ENCODE data around the gene SEZ6. TPM values are rescaled to one million over a fixed set of nuclear protein-coding genes. Genes with fewer than 3 reads are reported as not detected.

Gene SEZ6
- total RNA-seq, 2 experiments from 2014 or later, result not detected

DNA sequence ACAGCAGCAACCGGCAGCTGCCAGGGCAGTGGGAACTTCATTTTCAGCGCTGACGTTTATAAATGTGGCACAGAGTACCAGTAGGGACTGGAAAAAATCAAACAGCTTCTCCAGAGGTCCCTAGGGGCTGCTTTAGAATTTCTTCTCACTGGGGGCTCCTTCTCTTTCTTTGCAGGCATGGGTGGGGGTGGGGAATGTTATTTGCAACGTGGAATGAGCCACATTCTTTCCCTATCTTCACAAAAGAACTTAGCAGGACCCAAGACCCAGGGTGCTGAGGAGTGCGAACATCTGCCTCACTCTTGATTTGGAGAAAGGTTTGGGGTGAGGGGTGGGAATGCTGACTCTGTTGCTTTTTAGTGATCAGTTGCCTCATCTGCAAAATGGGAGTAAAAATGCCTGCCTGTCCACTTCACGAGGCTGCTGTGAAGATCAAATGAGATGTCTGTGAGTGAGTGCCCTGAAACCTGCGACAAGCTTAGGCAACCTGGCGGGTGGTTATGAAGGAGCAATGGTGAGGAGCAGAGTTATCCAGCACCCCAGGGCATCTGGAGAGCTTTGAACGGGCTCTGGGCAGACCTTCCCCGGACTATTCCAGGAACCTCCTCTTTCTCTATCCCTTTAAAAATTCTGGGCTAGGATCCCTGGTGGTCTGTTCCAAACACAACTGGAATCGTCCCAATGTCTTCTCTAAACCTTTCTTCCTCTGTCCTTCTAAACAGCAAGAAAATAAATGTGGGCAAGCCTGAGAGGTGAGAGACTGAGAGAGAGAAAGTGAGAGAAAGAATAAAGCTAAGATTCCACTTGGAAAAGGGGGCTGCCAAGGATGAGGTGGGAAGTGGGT lies 26.4 kb upstream of the SEZ6 start:
- DNase-seq (no peak), ATAC-seq (no peak)
- H3K9me3 Mint-ChIP-seq, result peaks cover 5% of the 10 kb centered on the region
- POLR2A ChIA-PET, result no interaction called here
- intact Hi-C loops (cut with micrococcal nuclease), result no loop called here
- peaks cover 34% of the 10 kb centered on the region for H3K27me3 Mint-ChIP-seq
- no peaks in the 10 kb centered on the region for H3K36me3 Mint-ChIP-seq (ENCODE audit: low read depth)
- TF ChIP-seq, protein P1, sequence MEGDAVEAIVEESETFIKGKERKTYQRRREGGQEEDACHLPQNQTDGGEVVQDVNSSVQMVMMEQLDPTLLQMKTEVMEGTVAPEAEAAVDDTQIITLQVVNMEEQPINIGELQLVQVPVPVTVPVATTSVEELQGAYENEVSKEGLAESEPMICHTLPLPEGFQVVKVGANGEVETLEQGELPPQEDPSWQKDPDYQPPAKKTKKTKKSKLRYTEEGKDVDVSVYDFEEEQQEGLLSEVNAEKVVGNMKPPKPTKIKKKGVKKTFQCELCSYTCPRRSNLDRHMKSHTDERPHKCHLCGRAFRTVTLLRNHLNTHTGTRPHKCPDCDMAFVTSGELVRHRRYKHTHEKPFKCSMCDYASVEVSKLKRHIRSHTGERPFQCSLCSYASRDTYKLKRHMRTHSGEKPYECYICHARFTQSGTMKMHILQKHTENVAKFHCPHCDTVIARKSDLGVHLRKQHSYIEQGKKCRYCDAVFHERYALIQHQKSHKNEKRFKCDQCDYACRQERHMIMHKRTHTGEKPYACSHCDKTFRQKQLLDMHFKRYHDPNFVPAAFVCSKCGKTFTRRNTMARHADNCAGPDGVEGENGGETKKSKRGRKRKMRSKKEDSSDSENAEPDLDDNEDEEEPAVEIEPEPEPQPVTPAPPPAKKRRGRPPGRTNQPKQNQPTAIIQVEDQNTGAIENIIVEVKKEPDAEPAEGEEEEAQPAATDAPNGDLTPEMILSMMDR (IDR thresholded peaks at IDR 0.05), result no peak
- no peak overlapping the region for H3K27ac Mint-ChIP-seq
- CTCF ChIA-PET, result interaction anchor here (1.1 to 3.6 kb wide), 2 partner anchors 79 to 85 kb away, joined by 3 to 11 read pairs; no protein-coding TSS in a partner anchor
- H3K4me3 Mint-ChIP-seq, result no peak overlapping the region
- H3K4me1 Mint-ChIP-seq (ENCODE audit: low read depth), result no peaks in the 10 kb centered on the region

DNA sequence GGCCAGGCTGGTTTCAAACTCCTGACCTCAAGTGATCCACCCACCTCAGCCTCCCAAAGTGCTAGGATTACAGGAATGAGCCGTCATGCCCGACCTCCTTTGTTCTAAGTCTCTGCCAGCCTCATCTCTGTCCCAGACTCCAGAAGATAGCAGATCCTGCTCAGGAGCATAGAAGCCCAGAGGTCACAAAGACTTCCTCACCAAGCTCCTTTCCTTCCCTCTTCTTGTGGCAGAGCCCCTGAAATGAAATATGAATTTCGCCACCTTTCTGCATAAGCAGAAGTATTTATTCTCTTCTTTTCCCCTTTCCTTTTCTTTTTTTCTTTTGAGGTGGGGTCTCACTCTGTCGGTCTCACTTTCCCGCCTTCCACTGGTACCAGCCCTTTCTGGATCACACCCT lies 25.7 kb upstream of the SEZ6 start:
- DNase-seq (no peak), ATAC-seq (no peak)
- no peaks in the 10 kb centered on the region for H3K4me1 Mint-ChIP-seq (ENCODE audit: low read depth)
- no peak overlapping the region for H3K4me3 Mint-ChIP-seq
- H3K9me3 Mint-ChIP-seq, result peaks cover 5% of the 10 kb centered on the region
- TF ChIP-seq, protein P1 (IDR thresholded peaks at IDR 0.05), result no peak
- H3K27me3 Mint-ChIP-seq, result peaks cover 38% of the 10 kb centered on the region
- no peak overlapping the region for H3K27ac Mint-ChIP-seq
- intact Hi-C loops (cut with micrococcal nuclease), result no loop called here
- H3K36me3 Mint-ChIP-seq (ENCODE audit: low read depth), result no peaks in the 10 kb centered on the region
- POLR2A ChIA-PET, result no interaction called here
- CTCF ChIA-PET, result interaction anchor here (3.6 kb wide), 1 partner anchor 86 kb away, joined by 11 read pairs; no protein-coding TSS in a partner anchor

DNA sequence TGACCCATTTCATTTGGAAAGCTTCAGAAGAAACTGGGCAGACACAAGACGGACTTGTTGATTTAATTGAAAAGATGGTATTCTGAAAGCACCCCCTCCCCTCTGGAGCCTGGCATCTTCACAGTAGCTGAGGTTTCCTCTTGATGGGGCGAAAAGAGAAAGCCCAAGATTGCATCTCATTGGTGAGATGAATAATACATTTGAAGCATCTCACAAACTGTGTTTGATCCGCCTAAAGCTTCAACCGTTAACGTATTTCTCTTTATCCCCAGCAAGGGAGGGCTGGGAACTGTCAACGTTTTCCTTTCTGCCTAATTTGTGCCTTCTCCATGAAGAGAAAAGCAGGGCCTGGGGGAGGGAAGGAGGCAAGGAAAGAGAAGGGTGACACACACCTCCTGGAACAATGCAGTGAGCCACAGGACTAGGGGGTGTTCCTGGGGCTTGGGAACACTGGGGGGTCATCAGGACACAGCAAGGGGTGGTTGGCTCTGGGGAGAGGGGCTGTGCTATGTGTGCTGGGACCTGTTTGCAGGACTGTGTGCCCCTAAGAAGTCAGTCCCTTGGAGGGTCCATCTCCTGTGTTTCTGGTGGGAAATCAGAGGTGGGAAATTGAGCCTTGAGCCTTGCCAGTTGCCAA lies 18.6 kb upstream of the SEZ6 start:
- peaks cover 3% of the 10 kb centered on the region for H3K4me1 Mint-ChIP-seq (ENCODE audit: low read depth)
- no peak overlapping the region for H3K27ac Mint-ChIP-seq
- ATAC-seq, result no peak
- ChIA-PET CTCF (interaction anchor here (1.1 to 1.2 kb wide), 2 partner anchors 13 to 92 kb away, joined by 3 to 4 read pairs; no protein-coding TSS in a partner anchor), POLR2A (interaction anchor here (0.5 kb wide), 1 partner anchor 234 kb away, joined by 3 read pairs; no protein-coding TSS in a partner anchor)
- no peak for DNase-seq
- no peaks in the 10 kb centered on the region for H3K9me3 Mint-ChIP-seq
- H3K4me3 Mint-ChIP-seq, result no peak overlapping the region
- H3K27me3 Mint-ChIP-seq, result peaks cover 34% of the 10 kb centered on the region
- TF ChIP-seq, protein P1 (IDR thresholded peaks at IDR 0.05), result no peak
- H3K36me3 Mint-ChIP-seq (ENCODE audit: low read depth), result no peaks in the 10 kb centered on the region
- intact Hi-C loops (cut with micrococcal nuclease), result no loop called here

DNA sequence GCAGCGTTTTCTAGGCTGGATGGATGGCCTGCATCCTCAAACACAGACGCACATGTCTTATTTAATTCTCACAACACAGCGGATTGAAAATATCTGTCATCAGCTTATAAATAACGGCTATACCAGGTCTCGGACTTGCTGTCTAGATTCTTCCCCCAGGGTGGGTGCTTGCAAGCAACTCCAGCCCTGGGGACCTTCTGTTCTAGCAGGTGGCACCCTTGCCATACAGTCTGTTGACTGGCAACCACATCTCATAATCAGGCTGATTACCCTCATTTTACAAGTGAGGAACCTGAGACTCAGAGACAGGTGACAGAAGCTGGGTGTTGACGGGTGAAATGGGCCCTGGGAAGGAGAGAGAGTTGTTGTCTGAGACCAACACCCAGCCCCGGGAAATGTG lies 16.2 kb upstream of the SEZ6 start:
- intact Hi-C loops (cut with micrococcal nuclease), result no loop called here
- POLR2A ChIA-PET, result interaction anchor here (0.9 kb wide), 1 partner anchor 70 kb away, joined by 3 read pairs; no protein-coding TSS in a partner anchor
- ATAC-seq (no peak), DNase-seq (no peak)
- Mint-ChIP-seq H3K36me3 (ENCODE audit: low read depth) (no peaks in the 10 kb centered on the region), H3K27me3 (peaks cover 43% of the 10 kb centered on the region), H3K4me3 (no peak overlapping the region), H3K9me3 (no peaks in the 10 kb centered on the region), H3K27ac (no peak overlapping the region), H3K4me1 (ENCODE audit: low read depth) (peaks cover 6% of the 10 kb centered on the region)
- TF ChIP-seq, protein P1 (IDR thresholded peaks at IDR 0.05), result no peak
- CTCF ChIA-PET, result interaction anchor here (1.6 kb wide), 1 partner anchor 56 kb away, joined by 5 read pairs; no protein-coding TSS in a partner anchor
